ENCODE measurements around the gene ARHGEF28.

The ARHGEF28 gene

DNA sequence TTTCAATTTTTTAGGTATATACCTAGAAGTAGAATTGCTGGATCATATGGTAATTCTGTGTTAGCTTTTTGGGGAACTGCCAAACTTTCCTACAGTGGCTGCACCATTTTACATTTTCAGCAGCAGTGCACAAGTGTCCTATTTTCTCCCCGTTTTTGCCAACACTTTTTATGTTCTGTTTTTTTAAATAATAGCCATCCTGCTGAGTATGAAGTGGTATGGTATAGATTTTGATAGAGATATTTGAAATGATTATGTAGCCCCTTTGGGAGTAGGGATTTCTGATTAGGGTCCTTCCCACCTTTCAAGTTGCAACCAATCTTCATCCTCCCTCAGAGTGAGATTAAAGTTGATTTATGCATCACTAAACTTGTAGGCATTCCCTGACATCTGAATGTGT, 76.5 kb downstream of the ARHGEF28 start:
- DNase-seq: no peak

DNA sequence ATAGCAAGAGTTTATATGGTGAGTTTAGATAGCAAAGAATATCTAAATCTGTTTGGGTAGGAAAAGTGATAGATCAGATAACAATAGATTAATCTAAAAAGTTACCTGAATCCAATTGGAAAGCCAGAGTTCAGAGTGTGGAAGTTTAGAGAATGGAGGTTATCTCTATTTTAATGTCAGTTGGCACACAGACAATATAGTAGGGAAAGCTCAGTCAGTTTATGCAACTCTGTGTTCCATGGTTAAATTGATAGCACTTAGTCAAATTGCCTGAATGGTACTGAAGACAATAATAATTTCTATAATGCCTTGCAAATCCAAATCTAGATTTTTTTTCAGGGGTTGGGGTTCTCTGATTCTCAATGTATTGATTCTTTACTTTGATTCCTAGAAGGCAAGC, 77.0 kb downstream of the ARHGEF28 start:
- no peak for DNase-seq

- no peak for DNase-seq
Observed at GRCh38 chr5:73705364-73705763, 79.4 kb downstream of the ARHGEF28 start.

- no peak for DNase-seq
Observed at GRCh38 chr5:73706963-73707362, 81.0 kb downstream of the ARHGEF28 start.

DNA sequence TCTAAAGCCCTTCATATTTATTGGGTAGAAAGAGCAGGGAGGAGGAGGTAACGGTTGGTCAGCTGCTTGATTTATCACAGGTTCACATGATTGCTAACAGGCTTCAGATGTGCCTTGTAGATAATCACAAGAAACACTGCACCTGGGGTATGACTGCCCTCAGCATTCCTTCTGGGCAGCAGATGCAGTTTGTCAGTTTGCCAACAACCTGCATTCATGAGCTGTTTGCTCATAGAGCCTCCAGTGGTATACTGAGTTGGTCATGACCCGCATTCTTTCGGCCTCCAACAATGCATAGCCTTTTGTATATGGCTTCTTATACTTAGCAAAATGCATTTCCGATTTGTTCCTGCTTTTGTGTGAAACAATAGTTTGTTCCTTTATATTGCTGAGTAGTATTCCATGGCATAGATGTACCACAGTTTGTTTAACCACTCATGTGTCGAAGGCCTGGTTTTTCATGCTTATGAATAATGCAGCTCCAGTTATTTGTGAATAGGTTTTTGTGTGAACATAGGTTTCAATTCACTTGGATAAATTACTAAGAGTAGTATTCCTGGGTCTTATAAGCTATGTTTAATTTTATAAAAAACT, 83.6 kb downstream of the ARHGEF28 start:
- DNase-seq: peak; percentile 94

GRCh38 chr5:73716284-73716808, 90.3 kb downstream of the ARHGEF28 start:
- DNase-seq: no peak

- DNase-seq: no peak
Observed at GRCh38 chr5:73718762-73719161, 92.8 kb downstream of the ARHGEF28 start.

DNA sequence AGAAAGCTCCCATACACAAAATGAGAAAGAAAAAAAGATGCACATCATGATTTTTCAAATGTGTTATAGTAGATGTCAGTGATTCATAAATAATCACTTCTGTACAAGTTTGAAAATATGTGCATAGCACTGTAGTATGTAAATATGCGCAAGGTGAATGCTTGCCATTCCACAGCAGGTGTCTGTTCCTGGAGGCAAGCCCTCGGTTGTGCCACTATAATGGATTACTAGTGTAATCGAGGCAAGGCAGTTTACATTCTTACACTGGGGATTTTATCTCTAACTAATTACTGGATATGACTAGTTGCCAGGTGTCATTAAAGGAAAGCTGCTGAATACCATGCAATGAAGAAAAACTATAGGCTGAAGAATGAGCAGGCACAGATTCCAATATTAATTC, 93.6 kb downstream of the ARHGEF28 start:
- no peak for DNase-seq

DNA sequence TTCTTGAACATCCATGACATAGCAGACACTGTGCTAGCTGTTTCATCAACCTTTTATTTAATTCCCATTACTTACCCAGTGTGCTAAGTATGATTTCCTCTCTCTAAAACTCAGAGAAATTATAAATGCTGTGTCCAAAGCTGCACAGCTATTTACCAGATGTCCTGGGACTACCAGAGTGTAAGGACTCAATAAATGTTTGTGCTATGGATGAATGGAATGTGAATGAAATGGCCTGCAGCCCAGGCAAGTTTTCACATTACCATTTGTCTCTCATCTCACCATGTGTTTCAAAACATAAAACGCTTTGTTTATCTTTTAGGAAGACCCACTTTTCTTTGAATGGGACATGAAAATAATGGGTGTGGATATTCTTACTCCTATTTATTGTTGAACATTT, 96.2 kb downstream of the ARHGEF28 start:
- no peak for DNase-seq

- no peak for DNase-seq
Observed at GRCh38 chr5:73726071-73726470, 100.1 kb downstream of the ARHGEF28 start.

DNA sequence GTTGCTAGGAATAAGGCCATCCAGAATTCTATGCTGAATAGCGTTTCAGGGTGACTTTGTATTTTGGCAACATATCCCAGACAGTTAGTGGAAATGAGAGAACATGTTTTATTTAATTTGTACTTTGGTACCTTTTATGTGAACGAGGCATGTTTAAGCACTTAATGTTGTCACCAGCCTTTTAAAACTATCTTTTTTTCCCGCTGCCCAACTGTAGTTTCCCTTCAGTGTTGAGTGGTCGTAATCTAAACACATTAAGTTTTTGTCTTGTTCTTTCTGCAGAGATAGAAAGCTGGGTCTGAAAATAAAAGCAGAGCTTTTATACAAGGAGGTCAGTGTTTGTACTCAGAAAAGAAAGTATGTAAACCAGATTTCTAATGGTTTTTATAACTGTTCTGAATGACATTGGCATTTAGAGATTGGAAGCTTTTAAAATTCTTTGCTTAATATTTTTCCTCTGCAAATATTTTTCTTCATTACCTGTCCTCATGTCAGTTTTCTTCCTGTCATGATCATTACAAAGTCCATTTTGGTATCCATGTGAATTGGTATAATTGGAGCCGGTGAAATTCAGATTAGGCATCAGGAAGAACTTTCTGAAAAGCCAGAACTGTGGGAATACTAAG, 100.7 kb downstream of the ARHGEF28 start:
- no peak for DNase-seq

- no peak for DNase-seq
Observed at GRCh38 chr5:73727470-73727869, 101.5 kb downstream of the ARHGEF28 start.

GRCh38 chr5:73728493-73729273, 102.7 kb downstream of the ARHGEF28 start:
- DNase-seq: no peak

- no peak for DNase-seq
Observed at GRCh38 chr5:73729329-73729728, 103.3 kb downstream of the ARHGEF28 start.

- no peak for DNase-seq
Observed at GRCh38 chr5:73732045-73732444, 106.0 kb downstream of the ARHGEF28 start.

- peak; percentile 72 for DNase-seq
Observed at GRCh38 chr5:73733219-73733618, 107.2 kb downstream of the ARHGEF28 start.

DNA sequence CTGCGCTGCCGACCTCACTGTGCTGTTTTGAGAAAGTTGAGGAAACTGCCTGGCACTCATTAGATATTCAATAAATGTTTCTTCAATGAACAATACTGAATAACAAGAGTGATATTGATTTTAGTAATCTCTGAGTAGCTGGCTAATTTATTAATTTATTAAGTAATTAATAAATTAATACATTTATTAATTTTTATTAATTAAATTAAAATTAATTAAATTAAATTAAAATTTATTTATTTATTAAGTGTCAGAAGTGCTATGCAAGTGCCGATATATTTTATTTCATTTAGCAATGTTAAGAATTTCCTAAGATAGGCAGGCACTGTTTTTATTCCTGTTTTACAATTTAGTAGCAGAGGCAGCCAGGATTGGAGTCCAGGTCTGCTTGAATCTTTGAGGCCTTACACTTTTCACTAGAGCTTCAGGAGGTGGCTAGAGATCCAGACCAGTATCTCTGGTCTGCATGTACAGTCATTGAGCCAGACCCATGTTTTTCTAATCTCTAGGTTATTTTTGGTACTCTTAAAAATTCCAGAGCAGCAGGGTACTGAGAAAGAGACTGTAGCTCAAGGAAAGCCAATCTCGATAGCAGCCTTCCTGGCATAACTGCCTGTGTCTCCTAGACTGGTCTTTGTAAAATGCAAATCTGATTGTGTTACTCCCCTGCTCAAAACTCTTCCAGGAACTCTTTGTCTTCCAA, 109.2 kb downstream of the ARHGEF28 start:
- no peak for DNase-seq

- DNase-seq: no peak
Observed at GRCh38 chr5:73739650-73740049, 113.7 kb downstream of the ARHGEF28 start.

DNA sequence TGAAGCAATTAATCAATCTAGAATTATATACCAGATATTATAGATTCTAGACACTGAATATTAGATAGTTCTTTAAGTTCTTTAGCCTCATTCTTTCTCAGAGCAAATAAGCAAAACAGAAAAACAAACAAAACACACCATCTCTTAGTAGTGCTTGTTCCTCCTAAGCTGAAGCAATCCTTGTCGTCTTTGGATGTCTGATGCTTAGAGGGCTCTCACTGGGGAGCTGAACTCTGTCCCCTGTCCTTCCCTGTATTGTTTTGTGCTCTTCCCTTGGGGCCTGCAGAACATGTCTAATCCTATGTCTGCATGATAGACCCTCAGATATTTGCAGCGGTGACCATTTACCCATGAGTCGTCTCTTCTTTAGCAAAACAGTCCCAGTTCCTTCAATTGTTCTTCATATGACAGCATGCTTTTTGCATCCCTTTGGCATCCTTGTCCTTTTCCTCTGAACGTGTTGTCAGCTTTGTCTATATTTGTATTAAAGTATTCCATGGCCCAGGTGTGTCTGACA, 114.3 kb downstream of the ARHGEF28 start:
- no peak for DNase-seq

DNA sequence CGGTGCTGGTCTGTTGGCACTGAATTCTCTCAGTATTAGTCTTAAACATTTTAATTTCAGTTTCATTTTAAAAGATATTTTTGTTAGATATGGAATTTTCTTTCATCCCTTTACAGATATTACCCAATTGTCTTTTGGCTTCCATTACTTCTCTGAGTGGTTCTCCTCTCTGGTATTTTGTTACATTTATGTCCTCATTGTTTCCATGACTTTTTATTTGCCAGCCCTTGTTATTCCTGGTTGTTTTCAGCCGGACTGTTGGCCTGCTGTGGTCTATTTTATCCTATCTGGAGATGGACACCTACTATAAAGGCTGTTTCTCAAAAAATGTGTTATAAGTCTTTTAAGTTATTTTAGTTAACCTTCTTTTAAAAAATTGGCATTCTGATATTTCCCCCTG, 117.2 kb downstream of the ARHGEF28 start:
- DNase-seq: no peak

- DNase-seq: no peak
Observed at GRCh38 chr5:73745836-73746235, 119.8 kb downstream of the ARHGEF28 start.

GRCh38 chr5:73746608-73747007, 120.6 kb downstream of the ARHGEF28 start:
- no peak for DNase-seq

All from NCI-H226 (cell line).